Measurements from ENCODE around the gene PDE1C. TPM values are rescaled to one million over a fixed set of nuclear protein-coding genes. Genes with fewer than 3 reads are reported as not detected.
"Not testable (repeated sequence)": the region's sequence is repeated elsewhere in the genome, so short reads cannot be mapped to it uniquely, and the experiment has no call there.

PDE1C gene
- total RNA-seq, 2 donors from 2014 or later, result not detected

- Mint-ChIP-seq H3K27ac (no peak overlapping the region), H3K36me3 (peaks cover 0 to 6% of the 10 kb centered on the region in 2 donors), H3K9me3 (peaks cover 8 to 26% of the 10 kb centered on the region in 2 donors)
- no peak for DNase-seq (ENCODE audit: low spot score in 2 of 2)
- ATAC-seq, result no peak
Observed at GRCh38 chr7:31835471-31835870, 234.7 kb downstream of the PDE1C start.

GRCh38 chr7:31833625-31834024, 236.6 kb downstream of the PDE1C start:
- ATAC-seq; DNase-seq (ENCODE audit: low spot score in 2 of 2); H3K27ac Mint-ChIP-seq; H3K36me3 Mint-ChIP-seq: not testable (repeated sequence)
- peaks cover 9 to 29% of the 10 kb centered on the region in 2 donors for H3K9me3 Mint-ChIP-seq

GRCh38 chr7:31828520-31828919, 241.7 kb downstream of the PDE1C start:
- Mint-ChIP-seq H3K9me3 (peaks cover 24 to 46% of the 10 kb centered on the region in 2 donors), H3K36me3 (no peaks in the 10 kb centered on the region), H3K27ac (no peak overlapping the region)
- ATAC-seq (no peak), DNase-seq (ENCODE audit: low spot score in 2 of 2) (no peak)

- DNase-seq (ENCODE audit: low spot score in 2 of 2) (no peak), ATAC-seq (no peak)
- Mint-ChIP-seq H3K9me3 (peaks cover 22 to 30% of the 10 kb centered on the region in 2 donors), H3K36me3 (no peaks in the 10 kb centered on the region), H3K27ac (no peak overlapping the region)
Observed at GRCh38 chr7:31825576-31825975, 244.6 kb downstream of the PDE1C start.

- peaks cover 11 to 25% of the 10 kb centered on the region in 2 donors for H3K9me3 Mint-ChIP-seq
Observed at GRCh38 chr7:31819031-31819430, 251.2 kb downstream of the PDE1C start.

GRCh38 chr7:31816810-31817209, 253.4 kb downstream of the PDE1C start:
- DNase-seq (ENCODE audit: low spot score in 2 of 2) (no peak), ATAC-seq (no peak)
- H3K36me3 Mint-ChIP-seq, result no peaks in the 10 kb centered on the region
- peaks cover 6 to 25% of the 10 kb centered on the region in 2 donors for H3K9me3 Mint-ChIP-seq
- H3K27ac Mint-ChIP-seq, result no peak overlapping the region

More at GRCh38 chr7:31819031-31819430, 251.2 kb downstream of the PDE1C start:
- Mint-ChIP-seq H3K27ac (no peak overlapping the region), H3K36me3 (no peaks in the 10 kb centered on the region)
- DNase-seq (ENCODE audit: low spot score in 2 of 2) (no peak), ATAC-seq (no peak)

GRCh38 chr7:31815796-31816195, 254.4 kb downstream of the PDE1C start:
- DNase-seq (ENCODE audit: low spot score in 2 of 2) (no peak), ATAC-seq (no peak)
- Mint-ChIP-seq H3K27ac (no peak overlapping the region), H3K36me3 (no peaks in the 10 kb centered on the region), H3K9me3 (peaks cover 12 to 23% of the 10 kb centered on the region in 2 donors)

- ATAC-seq (no peak), DNase-seq (ENCODE audit: low spot score in 2 of 2) (no peak)
- Mint-ChIP-seq H3K36me3 (no peaks in the 10 kb centered on the region), H3K27ac (no peak overlapping the region), H3K9me3 (peaks cover 12 to 18% of the 10 kb centered on the region in 2 donors)
Observed at GRCh38 chr7:31814187-31814586, 256.0 kb downstream of the PDE1C start.

GRCh38 chr7:31811650-31812461, 258.4 kb downstream of the PDE1C start:
- no peaks in the 10 kb centered on the region for H3K36me3 Mint-ChIP-seq

GRCh38 chr7:31805209-31805818, 264.9 kb downstream of the PDE1C start:
- DNase-seq (ENCODE audit: low spot score in 2 of 2), result no peak
- Mint-ChIP-seq H3K9me3 (peaks cover 12 to 20% of the 10 kb centered on the region in 2 donors), H3K27ac (no peak overlapping the region), H3K36me3 (no peaks in the 10 kb centered on the region)
- ATAC-seq, result no peak

More at GRCh38 chr7:31811650-31812461, 258.4 kb downstream of the PDE1C start:
- H3K27ac Mint-ChIP-seq, result no peak overlapping the region
- no peak for ATAC-seq
- H3K9me3 Mint-ChIP-seq, result peaks cover 12 to 16% of the 10 kb centered on the region in 2 donors
- no peak for DNase-seq (ENCODE audit: low spot score in 2 of 2)

- Mint-ChIP-seq H3K27ac (no peak overlapping the region), H3K9me3 (peaks cover 10 to 17% of the 10 kb centered on the region in 2 donors)
Observed at GRCh38 chr7:31796375-31796774, 273.8 kb downstream of the PDE1C start.

GRCh38 chr7:31794851-31795344, 275.3 kb downstream of the PDE1C start:
- H3K9me3 Mint-ChIP-seq, result peaks cover 10 to 14% of the 10 kb centered on the region in 2 donors

More at GRCh38 chr7:31796375-31796774, 273.8 kb downstream of the PDE1C start:
- DNase-seq (ENCODE audit: low spot score in 2 of 2) (no peak), ATAC-seq (no peak)
- no peaks in the 10 kb centered on the region for H3K36me3 Mint-ChIP-seq

GRCh38 chr7:31791881-31792280, 278.3 kb downstream of the PDE1C start:
- no peak for ATAC-seq
- H3K36me3 Mint-ChIP-seq, result no peaks in the 10 kb centered on the region

More at GRCh38 chr7:31794851-31795344, 275.3 kb downstream of the PDE1C start:
- Mint-ChIP-seq H3K36me3 (no peaks in the 10 kb centered on the region), H3K27ac (no peak overlapping the region)
- ATAC-seq, result no peak
- no peak for DNase-seq (ENCODE audit: low spot score in 2 of 2)

GRCh38 chr7:31788883-31789680, 281.1 kb downstream of the PDE1C start:
- no peaks in the 10 kb centered on the region for H3K36me3 Mint-ChIP-seq

More at GRCh38 chr7:31791881-31792280, 278.3 kb downstream of the PDE1C start:
- H3K9me3 Mint-ChIP-seq, result peaks cover 3 to 11% of the 10 kb centered on the region in 2 donors
- H3K27ac Mint-ChIP-seq, result no peak overlapping the region
- no peak for DNase-seq (ENCODE audit: low spot score in 2 of 2)

GRCh38 chr7:31788445-31788844, 281.8 kb downstream of the PDE1C start:
- Mint-ChIP-seq H3K27ac (no peak overlapping the region), H3K36me3 (no peaks in the 10 kb centered on the region)
- no peak for ATAC-seq

More at GRCh38 chr7:31788883-31789680, 281.1 kb downstream of the PDE1C start:
- ATAC-seq (no peak), DNase-seq (ENCODE audit: low spot score in 2 of 2) (no peak)
- no peak overlapping the region for H3K27ac Mint-ChIP-seq
- H3K9me3 Mint-ChIP-seq, result peaks cover 0 to 7% of the 10 kb centered on the region in 2 donors

GRCh38 chr7:31786326-31786725, 283.9 kb downstream of the PDE1C start:
- Mint-ChIP-seq H3K27ac (no peak overlapping the region), H3K9me3 (peaks cover 0 to 7% of the 10 kb centered on the region in 2 donors), H3K36me3 (no peaks in the 10 kb centered on the region)
- DNase-seq (ENCODE audit: low spot score in 2 of 2) (no peak), ATAC-seq (no peak)

More at GRCh38 chr7:31788445-31788844, 281.8 kb downstream of the PDE1C start:
- peaks cover 0 to 7% of the 10 kb centered on the region in 2 donors for H3K9me3 Mint-ChIP-seq
- DNase-seq (ENCODE audit: low spot score in 2 of 2), result no peak

All from activated naive CD4-positive, alpha-beta T cell treated with anti-CD3 and anti-CD28 coated beads, Interleukin-2, amount 50 U/mL, for 72 hours (primary cell).